SHP77 treated with DMSO at 0.1 percent for 48 hours (cell line): ENCODE data around the gene PTGIS.

Experiments used
- DNase-seq: peaks from one replicate; lab custom pipeline; 2025; lab: John Stamatoyannopoulos, UW

PTGIS gene

DNA sequence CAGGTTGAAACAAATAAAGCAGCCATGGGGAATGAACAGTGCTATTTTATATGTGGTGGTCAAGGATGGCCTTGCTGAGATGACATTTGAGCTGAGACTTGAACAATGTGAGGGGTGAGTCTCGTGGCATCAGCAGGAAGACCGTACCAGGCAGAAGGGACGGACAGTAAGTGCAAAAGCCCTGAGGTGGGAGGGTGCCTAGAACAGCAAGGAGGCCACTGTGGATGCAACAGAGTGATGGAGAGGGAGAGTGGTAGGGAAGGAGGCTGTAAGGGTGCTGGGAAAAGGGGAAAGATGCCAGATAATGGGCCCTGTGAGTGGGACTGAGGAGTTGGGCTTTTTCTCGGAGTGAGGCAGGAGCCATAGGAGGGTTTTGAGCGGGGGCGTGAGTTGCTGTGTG is 97.0 kb downstream of the PTGIS start:
- DNase-seq, result no peak

DNA sequence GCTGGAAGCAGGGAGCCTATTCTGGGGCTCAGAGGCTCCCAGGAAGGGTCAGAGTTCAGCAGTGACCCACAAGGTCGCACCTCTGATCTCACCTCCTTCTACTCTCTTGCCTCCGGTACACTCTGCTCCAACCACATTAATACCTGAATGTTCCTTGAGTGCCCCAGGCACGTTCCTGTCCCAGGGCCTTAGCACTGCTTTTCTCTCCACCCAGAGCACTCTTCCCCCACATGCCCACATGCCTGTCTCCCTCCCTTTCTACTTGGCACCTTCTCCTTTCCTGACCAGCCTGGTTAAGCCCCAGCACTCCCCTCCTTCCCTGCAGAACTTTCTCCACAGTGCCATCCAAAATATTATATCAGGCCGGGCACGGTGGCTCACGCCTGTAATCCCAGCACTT is 98.9 kb downstream of the PTGIS start:
- no peak for DNase-seq

DNA sequence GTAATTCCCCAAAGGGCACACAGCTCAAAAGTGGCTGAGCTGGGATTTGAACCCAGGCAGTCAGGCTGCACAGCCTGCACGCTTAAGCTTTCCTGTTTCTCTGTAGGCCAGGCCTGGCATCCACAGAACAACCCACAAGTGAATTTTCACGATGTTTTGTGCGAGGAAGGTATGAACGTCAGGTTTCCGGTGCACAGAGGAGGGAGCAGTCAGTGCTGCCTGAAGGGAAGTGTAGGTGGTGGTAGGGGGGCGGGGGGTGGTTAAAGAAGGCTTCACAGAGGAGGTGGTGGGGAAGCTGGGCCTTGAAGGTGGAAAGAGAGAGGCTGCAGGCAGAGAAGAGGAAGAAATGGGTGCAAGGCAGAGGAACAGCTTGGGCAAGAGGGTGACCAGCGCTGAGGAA is 99.5 kb downstream of the PTGIS start:
- no peak for DNase-seq

DNA sequence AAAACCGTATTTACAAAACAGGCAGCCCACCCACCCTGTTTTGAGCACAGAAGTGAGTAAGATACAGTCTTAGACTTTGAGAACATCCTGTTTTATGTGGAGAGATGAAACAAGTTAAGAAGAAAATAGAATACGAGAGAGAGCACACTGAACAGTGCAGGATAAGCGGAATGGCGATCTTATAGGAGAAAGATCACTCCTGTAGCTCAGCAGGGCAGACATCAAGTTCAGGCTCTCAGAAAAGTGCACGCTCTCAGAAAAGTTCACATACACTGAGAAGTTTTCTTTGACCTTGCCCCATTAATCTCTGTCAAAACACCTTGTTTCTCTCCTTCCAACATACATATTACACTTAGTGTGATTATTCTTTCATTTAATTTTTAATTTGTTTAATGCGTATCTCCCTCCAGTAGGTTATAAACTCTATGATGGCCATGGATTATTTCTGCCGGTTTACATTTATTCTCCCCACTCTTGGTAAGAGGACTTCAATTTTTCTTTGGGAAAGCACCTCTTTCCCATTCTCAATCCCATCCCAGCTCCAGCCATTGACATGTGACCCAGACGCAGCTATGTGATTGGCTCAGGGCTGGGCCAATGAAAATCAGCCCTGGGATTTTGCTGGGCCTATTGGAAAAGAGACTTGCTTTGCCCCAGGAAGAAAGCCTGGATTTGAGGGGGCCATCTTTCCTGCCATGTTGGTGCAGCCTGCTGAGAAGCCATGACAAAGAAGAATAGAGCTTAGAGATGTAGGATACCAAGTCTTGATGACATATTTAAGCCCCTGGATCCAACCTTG is 101.6 kb downstream of the PTGIS start:
- DNase-seq, result no peak

DNA sequence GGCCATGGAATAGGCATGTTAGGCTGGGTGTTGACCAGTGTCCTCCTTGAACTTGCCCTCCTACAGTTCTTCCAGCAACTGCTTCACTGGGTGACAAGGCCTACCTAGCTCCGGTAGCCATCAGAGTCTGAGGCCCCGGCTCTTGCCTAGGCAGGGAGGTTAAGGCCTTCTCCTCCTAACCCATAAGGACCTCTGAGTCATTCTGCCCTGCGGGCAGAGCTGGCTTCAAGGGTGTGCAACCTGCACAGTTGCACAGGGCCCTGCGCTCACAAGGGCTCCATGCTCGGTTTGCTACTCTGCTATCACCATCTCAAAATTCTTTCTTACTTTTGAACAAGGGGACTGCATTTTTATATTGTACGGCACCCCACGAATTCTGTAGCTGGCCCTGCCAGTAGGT is 103.4 kb downstream of the PTGIS start:
- DNase-seq, result no peak

- DNase-seq, result no peak
These were observed 105.3 kb downstream of the PTGIS start for GRCh38 chr20:49462626-49463025.

- no peak for DNase-seq
These were observed 105.9 kb downstream of the PTGIS start for GRCh38 chr20:49461894-49462620.

GRCh38 chr20:49460916-49461315 is 107.0 kb downstream of the PTGIS start:
- no peak for DNase-seq

- DNase-seq, result no peak
These were observed 107.8 kb downstream of the PTGIS start for GRCh38 chr20:49460131-49460530.

- no peak for DNase-seq
These were observed 108.3 kb downstream of the PTGIS start for GRCh38 chr20:49459684-49460083.

DNA sequence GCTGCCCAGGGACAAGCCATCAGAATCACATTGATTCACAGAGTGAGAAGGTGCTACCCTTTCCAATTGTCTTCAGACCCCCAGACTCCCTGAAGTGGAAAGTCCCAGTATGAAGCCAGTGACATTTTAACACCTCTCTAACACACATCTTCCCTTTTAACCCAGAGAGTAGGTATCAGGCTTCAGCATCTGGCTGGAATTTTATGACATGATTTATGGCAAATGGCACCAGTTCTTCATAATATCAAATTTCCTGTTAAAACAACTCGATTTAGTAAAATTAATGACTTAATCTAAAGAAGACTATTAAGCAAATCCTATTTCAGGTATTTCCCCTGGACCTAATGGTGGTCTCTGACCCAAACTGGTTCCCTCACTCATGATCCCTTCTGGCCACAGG is 110.5 kb downstream of the PTGIS start:
- DNase-seq, result no peak

- no peak for DNase-seq
These were observed 111.3 kb downstream of the PTGIS start for GRCh38 chr20:49456646-49457045.

- no peak for DNase-seq
These were observed 112.2 kb downstream of the PTGIS start for GRCh38 chr20:49455691-49456090.
